GM12878 (cell line): Measurements from ENCODE around the gene ASXL2. TPM values are rescaled to one million over a fixed set of nuclear protein-coding genes. Genes with fewer than 3 reads are reported as not detected.

Experiments
- CTCF ChIP-seq, 3 experiments: IDR thresholded peaks in 2 of 3; conservative IDR thresholded peaks in 1 of 3; 2 replicates each; pipeline ENCODE4 v1.5.1; 2011; ENCODE audit warnings: low read depth in 3 of 3, low read length in 3 of 3, mild to moderate bottlenecking in 3 of 3, control low read depth in 2 of 3, moderate library complexity in 2 of 3, inconsistent platforms in 1 of 3, mixed read lengths in 1 of 3; ENCODE audit not compliant: control insufficient read depth in 2 of 3, insufficient read depth in 1 of 3; ENCODE audit errors: extremely low read depth in 1 of 3
- FOXK2 ChIP-seq: fragments of 450-650 bp; IDR thresholded peaks from 2 replicates; pipeline ENCODE4 v1.6.1; 2017; ENCODE audit warnings: mild to moderate bottlenecking, moderate library complexity
- IKZF2 ChIP-seq, 2 experiments: fragments of 450-650 bp; IDR thresholded peaks; 2 replicates each; pipeline ENCODE4 v1.6.1; 2017; ENCODE audit warnings: mild to moderate bottlenecking in 2 of 2, moderate library complexity in 2 of 2
- PKNOX1 ChIP-seq: fragments of 450-650 bp; IDR thresholded peaks from 2 replicates; pipeline ENCODE4 v1.6.1; 2016; ENCODE audit warnings: mild to moderate bottlenecking
- POLR2A ChIP-seq: IDR thresholded peaks from 2 replicates; pipeline ENCODE4 v1.6.1; 2011; ENCODE audit warnings: low read depth, mild to moderate bottlenecking, low read length
- POLR2AphosphoS2 ChIP-seq: IDR thresholded peaks from 2 replicates; pipeline ENCODE4 v1.6.1; 2011; ENCODE audit warnings: low read depth, mild to moderate bottlenecking, low read length, improper control_type of control experiment, moderate library complexity
- POU2F2 ChIP-seq: IDR thresholded peaks from 3 replicates; pipeline ENCODE4 v1.6.1; 2011; ENCODE audit warnings: low read depth, mild to moderate bottlenecking, low read length, borderline replicate concordance
- SMAD5 ChIP-seq: IDR thresholded peaks from 2 replicates; pipeline ENCODE4 v1.6.1; 2016; ENCODE audit warnings: antibody characterized with exemption, low read depth
- SPI1 ChIP-seq: IDR thresholded peaks from 2 replicates; pipeline ENCODE4 v1.6.1; 2011; ENCODE audit warnings: low read depth, mild to moderate bottlenecking, low read length, moderate library complexity, borderline replicate concordance; ENCODE audit not compliant: insufficient read depth
- SREBF1 ChIP-seq: IDR thresholded peaks from 2 replicates; pipeline ENCODE4 v1.6.1; 2012; ENCODE audit warnings: mild to moderate bottlenecking, low read length
- SREBF2 ChIP-seq: IDR thresholded peaks from 2 replicates; pipeline ENCODE4 v1.6.1; 2012; ENCODE audit warnings: mild to moderate bottlenecking, low read length
- TCF12 ChIP-seq: IDR thresholded peaks from 2 replicates; pipeline ENCODE4 v1.6.1; 2011; ENCODE audit warnings: low read depth, mild to moderate bottlenecking, low read length
- ZBTB40 ChIP-seq: fragments of 450-650 bp; IDR thresholded peaks from 2 replicates; pipeline ENCODE4 v1.6.1; 2016; ENCODE audit warnings: mild to moderate bottlenecking, moderate library complexity, borderline replicate concordance
- polyA plus RNA-seq, 11 experiments: library from polyadenylated mRNA; depleted of rRNA in 4 of 11; unstranded in 6 of 11; stranded (reverse) in 5 of 11; fragments of >200 nt; fragmentation: Nextera tagmentation in 4 of 11; fragmentation: Illumina TruSeq in 1 of 11; extraction: Ambion mirVana in 4 of 11; extraction: Trizol in 1 of 11; gene quantifications; 1 replicate in 1 of 11; 2 replicates in 10 of 11; pipeline versions ENCODE4 v1.2.1 to v1.2.3, GENCODE V29; 2011 to 2016; ENCODE audit warnings: inconsistent platforms in 2 of 11, missing spikeins in 2 of 11, low read depth in 1 of 11
- total RNA-seq, 4 experiments: library from RNA; depleted of rRNA in 3 of 4; stranded (reverse); fragments of >200 nt in 3 of 4; fragmentation: Illumina TruSeq in 1 of 4; extraction: Trizol in 1 of 4; gene quantifications; 2 replicates each; pipeline versions ENCODE4 v1.2.1 to v1.2.3, GENCODE V29; 2013 to 2021

Gene ASXL2
- total and polyA plus RNA-seq, 10 of the 15 experiments (the other 5 are each of a cell fraction or from before 2014, with no cell fraction given): 1.3 to 17.7 (median 5.5) TPM

GRCh38 chr2:25877431-25878360 lies 591 bp downstream of the ASXL2 start (continued):
- TF ChIP-seq SPI1 (peak; percentile 22; the same call in 1 of the 2 replicates), POLR2AphosphoS2 (0 out of 2 replicates have a peak, but pooled peaks have one; percentile 46), CTCF (IDR thresholded peaks at IDR 0.05 in 2 of 3, conservative IDR thresholded peaks at IDR 0.05 in 1 of 3; ENCODE audit: control insufficient read depth in 2 of 3, extremely low read depth in 1 of 3, insufficient read depth in 1 of 3, low read depth in 3 of 3, low read length in 3 of 3) (no peak), SREBF1 (0 out of 2 replicates have a peak, but pooled peaks have one; percentile 28), TCF12 (0 out of 2 replicates have a peak, but pooled peaks have one; percentile 17), POLR2A (0 out of 2 replicates have a peak, but pooled peaks have one; percentile 3), IKZF2 (IDR thresholded peaks at IDR 0.05) (peak; percentile 33 to 54; a peak in 2 of 4 replicates), SREBF2 (no peak), ZBTB40 (peak; percentile 16; the same call in 1 of the 2 replicates), PKNOX1 (no peak), POU2F2 (0 out of 3 replicates have a peak, but pooled peaks have one; percentile 47), FOXK2 (no peak; the same call in 1 of the 2 replicates), SMAD5 (no peak)
